SK-N-SH (cell line): ENCODE measurements around the gene CTTNBP2NL.

ENCODE experiments used
- CHD2 ChIP-seq: fragments of 150-350 bp; IDR thresholded peaks from 2 replicates; pipeline ENCODE4 v1.6.1; 2018; ENCODE audit warnings: low read length; ENCODE audit not compliant: partially characterized antibody
- GATA2 ChIP-seq: sonication (generic); formaldehyde crosslinking; IDR thresholded peaks from 2 replicates; pipeline ENCODE4 v1.5.0; 2020; ENCODE audit warnings: mild to moderate bottlenecking, missing genetic modification reagents
- MXI1 ChIP-seq: IDR thresholded peaks from 2 replicates; pipeline ENCODE4 v1.6.1; 2012; ENCODE audit warnings: mild to moderate bottlenecking, low read depth, low read length, improper control_type of control experiment
- NFIC ChIP-seq: IDR thresholded peaks from 2 replicates; pipeline ENCODE4 v1.4.0; 2012; ENCODE audit warnings: borderline replicate concordance
- RAD21 ChIP-seq: IDR thresholded peaks from 2 replicates; pipeline ENCODE4 v1.6.1; 2012; ENCODE audit warnings: mild to moderate bottlenecking, low read length
- TAF1 ChIP-seq: IDR thresholded peaks from 2 replicates; pipeline ENCODE4 v1.6.1; 2012; ENCODE audit warnings: low read depth, mild to moderate bottlenecking, low read length, moderate library complexity, borderline replicate concordance
- TF ChIP-seq, protein P1 (sequence below): fragments of 200-600 bp; sonication (generic); IDR thresholded peaks from 2 replicates; pipeline ENCODE4 v1.6.1; 2017; ENCODE audit warnings: antibody characterized with exemption, mild to moderate bottlenecking, moderate library complexity
- TF ChIP-seq, protein P2 (sequence below): IDR thresholded peaks from 2 replicates; pipeline ENCODE4; 2012

DNA sequence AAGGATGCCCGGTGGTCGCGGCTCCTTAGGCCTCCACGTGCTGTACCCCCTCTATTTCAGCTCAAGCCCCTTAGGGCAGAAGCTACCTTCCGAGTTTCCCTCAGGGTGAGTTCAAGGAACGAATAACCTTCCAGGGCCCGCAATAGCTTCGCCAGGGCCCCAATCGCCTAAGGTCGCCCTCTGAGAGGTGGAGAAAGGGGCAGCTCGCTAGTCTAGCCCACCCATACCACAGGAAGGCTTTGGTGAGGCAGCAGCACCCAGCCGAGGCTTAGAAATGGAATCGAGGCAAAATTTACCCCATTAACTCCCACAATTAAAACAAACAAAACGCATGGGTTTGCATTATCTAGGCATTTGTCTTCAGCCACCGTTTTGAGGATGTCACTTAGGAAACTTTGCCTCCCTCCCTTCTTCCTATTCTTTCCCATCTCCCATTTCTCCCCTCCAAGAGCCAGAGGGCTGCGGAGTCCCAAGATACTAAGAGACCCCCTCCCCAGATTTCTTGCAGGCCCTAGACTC lies 113.7 kb downstream of the CTTNBP2NL start:
- TF ChIP-seq TAF1 (no peak), RAD21 (no peak), CHD2 (no peak), NFIC (no peak), GATA2 (CRISPR knock-in tag) (no peak), MXI1 (no peak)
- TF ChIP-seq, protein P1, sequence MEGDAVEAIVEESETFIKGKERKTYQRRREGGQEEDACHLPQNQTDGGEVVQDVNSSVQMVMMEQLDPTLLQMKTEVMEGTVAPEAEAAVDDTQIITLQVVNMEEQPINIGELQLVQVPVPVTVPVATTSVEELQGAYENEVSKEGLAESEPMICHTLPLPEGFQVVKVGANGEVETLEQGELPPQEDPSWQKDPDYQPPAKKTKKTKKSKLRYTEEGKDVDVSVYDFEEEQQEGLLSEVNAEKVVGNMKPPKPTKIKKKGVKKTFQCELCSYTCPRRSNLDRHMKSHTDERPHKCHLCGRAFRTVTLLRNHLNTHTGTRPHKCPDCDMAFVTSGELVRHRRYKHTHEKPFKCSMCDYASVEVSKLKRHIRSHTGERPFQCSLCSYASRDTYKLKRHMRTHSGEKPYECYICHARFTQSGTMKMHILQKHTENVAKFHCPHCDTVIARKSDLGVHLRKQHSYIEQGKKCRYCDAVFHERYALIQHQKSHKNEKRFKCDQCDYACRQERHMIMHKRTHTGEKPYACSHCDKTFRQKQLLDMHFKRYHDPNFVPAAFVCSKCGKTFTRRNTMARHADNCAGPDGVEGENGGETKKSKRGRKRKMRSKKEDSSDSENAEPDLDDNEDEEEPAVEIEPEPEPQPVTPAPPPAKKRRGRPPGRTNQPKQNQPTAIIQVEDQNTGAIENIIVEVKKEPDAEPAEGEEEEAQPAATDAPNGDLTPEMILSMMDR = no peak
- TF ChIP-seq, protein P2, sequence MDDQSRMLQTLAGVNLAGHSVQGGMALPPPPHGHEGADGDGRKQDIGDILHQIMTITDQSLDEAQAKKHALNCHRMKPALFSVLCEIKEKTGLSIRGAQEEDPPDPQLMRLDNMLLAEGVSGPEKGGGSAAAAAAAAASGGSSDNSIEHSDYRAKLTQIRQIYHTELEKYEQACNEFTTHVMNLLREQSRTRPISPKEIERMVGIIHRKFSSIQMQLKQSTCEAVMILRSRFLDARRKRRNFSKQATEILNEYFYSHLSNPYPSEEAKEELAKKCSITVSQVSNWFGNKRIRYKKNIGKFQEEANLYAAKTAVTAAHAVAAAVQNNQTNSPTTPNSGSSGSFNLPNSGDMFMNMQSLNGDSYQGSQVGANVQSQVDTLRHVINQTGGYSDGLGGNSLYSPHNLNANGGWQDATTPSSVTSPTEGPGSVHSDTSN = no peak
